Right lobe of liver (tissue), 4 donors: ENCODE data around the gene PPP1R26.

Experiments used
- POLR2A ChIP-seq: fragments of 450-650 bp; IDR thresholded peaks from one replicate; pipeline ENCODE4 v1.6.1; 2017; ENCODE audit warnings: antibody characterized with exemption, mild to moderate bottlenecking
- TF ChIP-seq, protein P1 (sequence below), 4 donors: fragments of 200-600 bp in 3 of 4; fragments of 450-650 bp in 1 of 4; IDR thresholded peaks; one replicate each; pipeline versions ENCODE4 v1.5.1 to v1.8.0; 2016 to 2022; ENCODE audit warnings: antibody characterized with exemption in 4 of 4, mild to moderate bottlenecking in 2 of 4
- donor health status: DM: no; HTN: no; CAD: no.
- donor health status: DM: no; HTN: no; CAD: no.
- donor health status: DM: no; HTN: yes; CAD: no.

DNA sequence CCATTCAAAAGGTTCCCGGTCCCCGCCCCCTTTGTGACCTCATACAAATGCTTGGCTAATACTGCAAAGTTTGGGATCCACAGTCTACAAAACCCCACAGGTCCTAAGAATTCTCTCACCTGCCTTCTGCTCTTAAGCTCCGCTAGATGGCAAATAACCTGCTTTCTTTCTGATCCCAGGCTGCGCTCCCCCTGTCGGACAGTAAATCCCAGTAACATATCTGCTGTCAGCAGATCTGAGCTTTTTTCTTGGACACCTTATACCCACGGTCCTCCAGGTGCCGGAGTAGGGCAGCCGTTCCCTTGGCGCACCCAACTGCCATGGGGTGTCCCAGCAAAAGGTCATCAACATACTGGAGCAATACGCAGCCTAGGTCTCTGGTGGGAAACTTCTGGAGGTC, 39.0 kb upstream of the PPP1R26 start:
- TF ChIP-seq, protein P1, sequence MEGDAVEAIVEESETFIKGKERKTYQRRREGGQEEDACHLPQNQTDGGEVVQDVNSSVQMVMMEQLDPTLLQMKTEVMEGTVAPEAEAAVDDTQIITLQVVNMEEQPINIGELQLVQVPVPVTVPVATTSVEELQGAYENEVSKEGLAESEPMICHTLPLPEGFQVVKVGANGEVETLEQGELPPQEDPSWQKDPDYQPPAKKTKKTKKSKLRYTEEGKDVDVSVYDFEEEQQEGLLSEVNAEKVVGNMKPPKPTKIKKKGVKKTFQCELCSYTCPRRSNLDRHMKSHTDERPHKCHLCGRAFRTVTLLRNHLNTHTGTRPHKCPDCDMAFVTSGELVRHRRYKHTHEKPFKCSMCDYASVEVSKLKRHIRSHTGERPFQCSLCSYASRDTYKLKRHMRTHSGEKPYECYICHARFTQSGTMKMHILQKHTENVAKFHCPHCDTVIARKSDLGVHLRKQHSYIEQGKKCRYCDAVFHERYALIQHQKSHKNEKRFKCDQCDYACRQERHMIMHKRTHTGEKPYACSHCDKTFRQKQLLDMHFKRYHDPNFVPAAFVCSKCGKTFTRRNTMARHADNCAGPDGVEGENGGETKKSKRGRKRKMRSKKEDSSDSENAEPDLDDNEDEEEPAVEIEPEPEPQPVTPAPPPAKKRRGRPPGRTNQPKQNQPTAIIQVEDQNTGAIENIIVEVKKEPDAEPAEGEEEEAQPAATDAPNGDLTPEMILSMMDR (IDR thresholded peaks at IDR 0.05) = peak in 3 of 4 donors; percentile 6 to 19 (median 12)
- no peak for TF ChIP-seq POLR2A
